22Rv1 (cell line): Measurements from ENCODE around the gene GSG1L.
A peak's percentile ranks its signal among the peaks of the same experiment; 100 is the strongest.

Experiments used
- H3K27ac ChIP-seq: fragments of 450-650 bp; 2 replicates; pipeline ENCODE4 v1.5.1; 2017
- ZFX ChIP-seq: fragments of 450-650 bp; IDR thresholded peaks from 2 replicates; pipeline ENCODE4 v1.6.1; 2017; ENCODE audit warnings: antibody characterized with exemption, borderline replicate concordance
- TF ChIP-seq, protein P1 (sequence below): fragments of 450-650 bp; IDR thresholded peaks from 2 replicates; pipeline ENCODE4 v1.5.1; 2017; ENCODE audit warnings: mild to moderate bottlenecking

Gene GSG1L

DNA sequence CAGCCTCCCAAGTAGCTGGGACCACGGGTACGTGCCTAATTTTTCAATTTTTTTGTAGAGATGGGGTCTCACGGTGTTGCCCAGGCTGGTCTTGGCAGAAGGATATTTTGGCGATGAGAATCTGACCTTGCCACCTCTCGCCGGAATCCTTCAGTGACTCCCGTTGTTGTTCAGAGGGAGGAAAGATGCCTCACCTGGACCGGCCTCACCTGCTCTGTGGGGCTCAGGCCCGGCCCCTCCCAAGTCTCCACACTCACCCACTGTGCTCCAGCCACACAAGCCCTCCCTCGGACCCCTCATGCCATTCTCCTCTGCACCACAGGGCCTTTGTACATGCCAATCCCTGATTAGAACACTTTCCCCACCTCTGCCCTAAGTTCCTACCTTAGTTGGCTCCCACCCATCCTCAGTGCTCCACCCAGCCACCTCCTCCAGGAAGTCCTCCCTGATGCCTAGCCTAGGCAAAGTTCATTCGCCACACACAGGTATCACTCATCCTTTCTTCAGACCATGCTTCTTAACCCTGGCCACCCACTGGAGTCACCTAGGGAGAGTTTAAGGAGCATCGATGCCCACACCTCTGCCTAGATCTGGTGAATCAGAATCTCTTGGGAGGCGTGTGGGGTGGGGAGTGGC is 136.1 kb downstream of the GSG1L start:
- no peak overlapping the region for H3K27ac ChIP-seq
- TF ChIP-seq ZFX, result no peak
- TF ChIP-seq, protein P1, sequence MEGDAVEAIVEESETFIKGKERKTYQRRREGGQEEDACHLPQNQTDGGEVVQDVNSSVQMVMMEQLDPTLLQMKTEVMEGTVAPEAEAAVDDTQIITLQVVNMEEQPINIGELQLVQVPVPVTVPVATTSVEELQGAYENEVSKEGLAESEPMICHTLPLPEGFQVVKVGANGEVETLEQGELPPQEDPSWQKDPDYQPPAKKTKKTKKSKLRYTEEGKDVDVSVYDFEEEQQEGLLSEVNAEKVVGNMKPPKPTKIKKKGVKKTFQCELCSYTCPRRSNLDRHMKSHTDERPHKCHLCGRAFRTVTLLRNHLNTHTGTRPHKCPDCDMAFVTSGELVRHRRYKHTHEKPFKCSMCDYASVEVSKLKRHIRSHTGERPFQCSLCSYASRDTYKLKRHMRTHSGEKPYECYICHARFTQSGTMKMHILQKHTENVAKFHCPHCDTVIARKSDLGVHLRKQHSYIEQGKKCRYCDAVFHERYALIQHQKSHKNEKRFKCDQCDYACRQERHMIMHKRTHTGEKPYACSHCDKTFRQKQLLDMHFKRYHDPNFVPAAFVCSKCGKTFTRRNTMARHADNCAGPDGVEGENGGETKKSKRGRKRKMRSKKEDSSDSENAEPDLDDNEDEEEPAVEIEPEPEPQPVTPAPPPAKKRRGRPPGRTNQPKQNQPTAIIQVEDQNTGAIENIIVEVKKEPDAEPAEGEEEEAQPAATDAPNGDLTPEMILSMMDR, result no peak

DNA sequence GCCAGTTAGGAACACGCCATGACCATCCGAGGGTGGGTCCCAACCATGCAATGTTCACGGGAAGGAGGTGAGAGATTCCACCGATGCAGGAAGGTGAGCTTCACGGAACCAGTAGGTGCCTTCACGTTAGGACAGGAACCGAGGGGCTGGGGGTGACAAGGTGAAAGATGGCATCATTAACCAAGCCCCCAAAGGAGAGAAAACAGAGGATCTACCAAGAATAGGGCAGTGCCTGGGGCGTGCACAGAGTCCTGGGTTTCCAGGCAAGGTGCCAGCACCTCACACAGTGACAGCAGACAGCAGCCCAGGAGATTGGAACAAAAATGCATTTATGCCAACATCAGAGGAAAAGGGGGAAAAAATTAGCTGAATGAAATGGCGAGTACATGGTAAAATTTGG is 137.9 kb downstream of the GSG1L start:
- no peak overlapping the region for H3K27ac ChIP-seq
- TF ChIP-seq, protein P1, result no peak

DNA sequence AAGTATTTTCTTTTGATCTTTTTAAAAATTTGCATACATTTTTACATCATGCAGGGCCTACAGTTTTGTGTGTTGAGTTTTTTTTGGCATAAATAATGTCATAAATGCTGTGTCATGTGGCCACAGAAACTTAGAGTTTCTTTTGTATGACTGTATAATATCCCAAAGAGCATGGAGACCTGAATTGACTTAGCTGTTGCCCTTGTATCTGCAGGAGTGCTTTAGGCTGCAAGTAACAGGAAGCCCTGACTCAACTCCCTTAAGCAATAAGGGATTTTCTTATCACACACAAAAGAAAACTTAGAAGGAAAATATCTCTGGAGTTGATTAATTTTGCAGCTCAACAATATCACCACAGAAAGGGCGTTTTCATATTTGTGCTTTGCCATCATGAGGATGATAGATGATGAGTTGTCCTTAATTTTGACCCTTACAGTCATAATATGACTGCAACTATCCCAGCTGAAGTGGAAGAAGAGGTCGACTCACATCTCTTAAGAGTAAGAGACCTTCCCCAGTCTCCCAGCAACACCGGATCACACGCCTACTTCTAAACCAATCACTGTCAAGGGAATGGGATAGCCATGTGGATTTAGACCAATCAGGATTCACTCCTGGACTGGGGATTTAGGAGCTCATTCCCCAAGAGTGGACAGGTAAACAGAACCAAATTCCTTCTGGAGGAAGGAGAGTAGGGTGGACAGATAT is 138.9 kb downstream of the GSG1L start:
- TF ChIP-seq ZFX, result no peak
- TF ChIP-seq, protein P1, result no peak
- H3K27ac ChIP-seq, result no peak overlapping the region

DNA sequence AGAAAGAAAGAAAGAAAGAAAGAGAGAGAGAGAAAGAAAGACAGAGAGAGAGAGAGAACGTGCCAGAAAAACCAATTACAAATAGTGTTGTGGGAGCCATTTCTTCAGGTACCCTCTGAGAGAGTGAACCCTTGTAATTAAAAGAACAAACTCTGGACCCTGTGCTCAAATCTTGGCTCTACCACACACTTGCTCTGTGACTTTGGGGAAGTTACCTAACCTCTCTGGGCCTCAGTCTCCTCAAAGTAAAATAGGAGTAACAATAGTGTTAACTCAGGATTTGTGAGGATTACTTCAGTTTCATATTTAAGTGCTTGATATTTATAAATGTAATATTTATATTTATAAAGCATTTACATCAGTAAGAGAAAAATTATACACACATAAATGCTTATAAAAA is 139.8 kb downstream of the GSG1L start:
- TF ChIP-seq ZFX, result no peak
- TF ChIP-seq, protein P1, result no peak
- no peak overlapping the region for H3K27ac ChIP-seq

DNA sequence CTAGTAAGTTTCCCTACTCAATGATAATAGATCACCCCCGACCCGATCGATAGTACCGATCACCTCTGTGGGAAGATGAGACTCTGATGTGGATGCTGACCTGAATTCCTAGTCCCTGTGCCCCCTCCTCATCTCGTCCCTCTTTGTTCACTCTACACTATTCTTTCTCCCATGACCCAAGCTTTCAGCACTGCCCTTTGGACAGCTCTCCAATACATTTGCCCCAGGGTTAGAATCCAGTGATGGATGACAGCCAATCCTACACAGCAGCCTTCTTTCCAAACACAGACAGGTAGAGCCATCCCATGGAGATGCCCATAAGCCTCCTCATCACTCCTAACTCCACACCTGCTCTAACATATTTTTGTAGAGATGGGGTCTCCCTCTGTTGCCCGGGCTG is 141.1 kb downstream of the GSG1L start:
- no peak overlapping the region for H3K27ac ChIP-seq
- no peak for TF ChIP-seq ZFX
- TF ChIP-seq, protein P1, result no peak

DNA sequence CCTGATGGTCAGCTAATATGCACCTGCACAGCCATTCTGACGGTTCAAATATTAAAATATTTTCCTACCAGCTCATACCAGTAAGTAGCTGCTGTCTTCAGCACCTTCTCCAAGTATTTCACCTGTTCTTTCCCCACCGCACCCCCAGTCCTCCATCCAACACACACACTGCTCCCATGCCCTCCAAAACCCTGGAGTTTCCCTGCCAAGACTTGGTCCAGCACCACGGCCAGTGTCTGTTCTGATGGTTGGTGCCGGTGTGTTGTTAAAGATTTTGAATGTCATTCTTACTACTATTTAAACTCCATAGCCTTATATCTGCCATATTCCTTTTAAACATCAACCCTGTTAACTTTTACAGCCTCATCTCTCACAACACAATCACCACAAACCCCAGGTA is 142.4 kb downstream of the GSG1L start:
- no peak overlapping the region for H3K27ac ChIP-seq
- TF ChIP-seq, protein P1, result no peak
- no peak for TF ChIP-seq ZFX

DNA sequence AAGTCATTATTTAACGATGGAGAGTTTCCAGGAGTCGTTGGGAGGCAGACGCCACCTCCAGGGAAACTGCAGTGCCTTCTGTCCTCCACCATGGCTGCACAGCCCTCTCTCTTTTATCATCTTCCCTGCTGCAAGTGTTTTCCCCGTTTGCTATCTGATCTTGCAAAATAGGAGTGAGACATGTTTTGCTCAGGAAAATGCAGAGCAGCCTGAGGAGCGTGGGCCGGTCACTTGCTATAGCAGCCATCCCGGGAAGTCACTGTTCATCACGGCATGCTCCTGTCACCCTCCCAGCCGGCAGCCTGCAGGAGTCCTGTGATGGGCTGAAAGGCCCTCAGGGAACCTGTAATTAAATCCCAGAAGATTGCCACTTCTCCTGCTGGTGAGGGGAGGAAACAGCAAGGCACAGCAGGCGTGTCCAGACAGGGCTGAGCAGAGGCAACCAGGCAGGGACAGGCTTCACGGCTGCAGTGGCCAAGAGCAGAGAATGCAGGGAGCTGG is 143.1 kb downstream of the GSG1L start:
- TF ChIP-seq, protein P1, result peak; percentile 26; the same call in 1 of the 2 replicates
- no peak for TF ChIP-seq ZFX
- H3K27ac ChIP-seq, result no peak overlapping the region
